Right lung (tissue), 5 donors: ENCODE data around the gene NAIF1. TPM values are rescaled to one million over a fixed set of nuclear protein-coding genes. Genes with fewer than 3 reads are reported as not detected.
A peak's percentile ranks its signal among the peaks of the same experiment; 100 is the strongest.
"Not testable (repeated sequence)": the region's sequence is repeated elsewhere in the genome, so short reads cannot be mapped to it uniquely, and the experiment has no call there.

ENCODE experiments used
- DNase-seq, 2 donors: peaks; one replicate each; pipeline ENCODE4 v3.0.0-alpha.2; 2013
- polyA plus RNA-seq, 5 donors: library from polyadenylated mRNA; unstranded; fragments of 120-200 nt; gene quantifications; one replicate each; pipeline versions ENCODE4 v1.2.1 to v1.2.3, GENCODE V29; 2013; ENCODE audit warnings: inconsistent platforms in 1 of 5, low replicate concordance in 1 of 5; ENCODE audit not compliant: insufficient read length in 5 of 5, insufficient read depth in 1 of 5

NAIF1 gene
- polyA plus RNA-seq, 5 donors = 8.0 to 12.6 (median 8.9) TPM

- DNase-seq = no peak
Measured at GRCh38 chr9:128062279-128062678, 4.8 kb downstream of the NAIF1 start.

DNA sequence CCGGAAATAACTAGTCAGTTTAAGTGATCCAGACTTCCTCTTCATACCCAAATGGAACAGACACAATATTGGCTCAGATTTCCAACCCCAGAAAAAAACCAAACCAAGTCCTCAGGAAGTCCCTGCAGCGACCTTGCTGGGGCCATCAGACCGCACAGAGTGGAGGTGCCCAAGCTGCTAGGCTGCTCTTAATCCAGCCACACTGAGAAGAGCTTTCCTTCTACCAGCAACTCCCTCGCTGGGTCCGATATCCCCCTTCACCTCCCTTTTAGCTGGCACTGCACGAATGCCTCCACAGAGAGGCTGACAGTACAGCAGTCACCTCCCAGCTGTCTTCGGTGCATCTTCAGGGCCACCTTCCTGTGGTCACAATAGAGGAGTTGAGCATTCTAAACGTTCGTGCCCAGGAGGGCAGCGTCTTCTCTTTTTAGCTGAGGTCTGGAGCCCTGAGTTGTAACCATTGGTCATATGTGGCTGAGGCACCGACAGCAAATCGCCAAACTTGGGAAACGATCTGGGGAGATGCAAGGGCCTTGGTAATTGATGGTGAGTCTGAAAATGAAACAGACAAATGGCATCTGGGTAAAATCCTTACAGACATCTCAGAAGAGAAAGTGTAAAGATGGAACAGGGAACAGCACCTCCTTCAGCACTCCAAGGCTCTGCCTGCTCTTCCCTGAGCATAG lies 5.7 kb downstream of the NAIF1 start:
- DNase-seq = no peak

- no peak for DNase-seq
Measured at GRCh38 chr9:128059365-128059983, 7.6 kb downstream of the NAIF1 start.

DNA sequence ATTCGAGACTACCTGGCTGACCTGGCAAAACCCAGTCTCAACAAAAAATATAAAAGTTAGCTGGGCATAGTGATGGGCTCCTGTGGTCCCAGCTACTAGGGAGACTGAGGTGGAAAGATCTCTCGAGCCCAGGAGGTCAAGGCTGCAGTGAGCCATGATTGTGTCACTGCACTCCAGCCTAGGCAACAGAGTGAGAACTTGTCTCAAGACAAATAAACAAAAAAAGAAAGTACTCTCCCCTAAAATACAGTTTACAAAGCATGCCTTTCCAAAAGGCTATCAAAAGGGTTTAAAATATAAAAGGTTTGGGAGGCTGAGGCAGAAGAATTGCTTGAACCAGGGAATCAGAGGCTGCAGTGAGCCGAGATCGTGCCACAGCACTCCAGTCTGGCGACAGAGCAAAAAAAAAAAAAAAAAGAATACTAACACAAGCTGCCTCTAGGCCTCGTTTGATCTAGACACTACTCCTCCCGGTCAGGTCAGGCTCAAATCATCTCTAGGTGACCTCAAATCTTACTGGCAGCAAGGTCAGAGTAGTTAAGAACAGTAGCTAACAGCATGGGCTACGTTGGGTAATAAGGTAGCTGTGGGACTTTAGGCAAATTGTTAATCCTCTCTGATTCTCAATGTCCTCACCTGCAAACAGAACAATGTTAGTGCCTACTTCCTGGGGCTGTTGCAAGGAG lies 9.3 kb downstream of the NAIF1 start:
- DNase-seq = no peak

- no peak for DNase-seq
Measured at GRCh38 chr9:128056887-128057723, 10.0 kb downstream of the NAIF1 start.

GRCh38 chr9:128056086-128056485 lies 11.0 kb downstream of the NAIF1 start:
- no peak for DNase-seq

GRCh38 chr9:128055344-128056040 lies 11.6 kb downstream of the NAIF1 start:
- DNase-seq = no peak

GRCh38 chr9:128054087-128054486 lies 13.0 kb downstream of the NAIF1 start:
- DNase-seq = no peak

DNA sequence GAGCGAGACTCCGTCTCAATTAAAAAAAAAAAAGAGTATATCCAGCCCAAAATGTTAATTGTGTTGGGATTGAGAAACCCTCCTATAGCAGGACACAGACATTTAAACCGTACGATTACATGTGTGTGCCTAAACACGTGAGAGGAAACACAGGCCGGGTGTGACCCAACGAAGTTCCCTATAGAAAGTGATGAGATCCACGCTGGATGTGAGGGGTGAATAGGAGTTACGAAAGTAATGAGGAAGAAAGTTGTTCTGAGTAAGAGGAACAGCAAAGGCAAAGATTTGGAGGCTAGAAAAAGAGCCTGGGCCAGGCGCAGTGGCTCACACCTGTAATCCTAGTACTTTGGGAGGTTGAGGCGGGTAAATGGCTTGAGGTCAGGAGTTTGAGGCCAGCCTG lies 13.6 kb downstream of the NAIF1 start:
- no peak for DNase-seq

GRCh38 chr9:128051932-128052709 lies 15.0 kb downstream of the NAIF1 start:
- no peak for DNase-seq

GRCh38 chr9:128049843-128050242 lies 17.3 kb downstream of the NAIF1 start:
- no peak for DNase-seq

GRCh38 chr9:128048663-128049062 lies 18.5 kb downstream of the NAIF1 start:
- no peak for DNase-seq

- DNase-seq = no peak
Measured at GRCh38 chr9:128047231-128047630, 19.9 kb downstream of the NAIF1 start.

DNA sequence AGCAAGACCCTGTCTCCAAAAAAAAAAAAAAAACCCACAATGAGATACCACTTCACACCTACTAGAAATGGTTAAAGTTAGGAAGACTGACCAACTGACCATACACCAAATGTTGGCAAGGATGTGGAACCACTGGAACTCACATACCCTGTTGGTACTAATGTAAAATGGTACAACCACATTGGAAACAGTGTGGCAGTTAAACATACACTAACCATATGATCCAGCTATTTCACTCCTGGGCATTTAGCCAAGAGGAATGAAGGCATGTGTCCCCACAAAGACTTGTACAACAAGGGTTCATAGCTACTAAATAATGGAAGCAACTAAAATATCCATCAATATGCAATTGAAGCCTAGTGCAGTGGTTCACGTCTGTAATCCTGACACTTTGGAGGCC lies 21.3 kb downstream of the NAIF1 start:
- no peak for DNase-seq

DNA sequence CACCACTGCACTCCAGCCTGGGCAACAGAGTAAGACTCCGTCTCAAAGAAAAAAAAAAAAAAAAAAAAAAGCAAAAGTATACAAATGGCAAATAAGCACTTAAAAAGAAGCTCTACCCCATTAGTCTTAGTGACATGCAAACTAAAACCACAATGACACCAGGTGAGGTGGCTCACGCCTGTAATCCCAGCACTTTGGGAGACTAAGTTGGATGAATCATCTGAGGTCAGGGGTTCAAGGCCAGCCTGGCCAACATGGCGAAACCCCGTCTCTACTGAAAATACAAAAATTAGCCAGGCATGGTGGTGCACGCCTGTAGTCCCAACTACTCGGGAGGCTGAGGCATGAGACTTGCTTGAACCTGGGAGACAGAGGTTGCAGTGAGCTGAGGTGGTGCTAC lies 21.7 kb downstream of the NAIF1 start:
- not testable (repeated sequence) for DNase-seq

DNA sequence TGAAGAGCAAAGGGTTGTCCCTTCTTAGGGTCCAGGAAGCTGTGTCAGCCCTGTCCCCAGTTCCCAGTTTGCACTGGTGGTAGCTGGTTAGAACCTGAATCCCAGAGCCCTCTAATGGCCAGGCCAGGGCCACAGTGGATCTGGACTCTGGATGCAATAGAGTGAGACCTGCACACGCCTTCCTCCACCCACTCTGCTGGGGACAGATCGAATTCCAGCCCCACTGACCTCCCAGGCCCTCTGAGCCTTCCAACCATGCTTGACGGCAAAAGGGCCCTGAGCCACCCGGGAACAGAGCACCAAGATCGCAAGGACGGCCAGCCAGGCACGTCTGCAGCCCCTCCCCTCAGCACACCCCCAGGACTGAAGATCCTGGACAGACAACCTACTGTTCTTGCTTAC lies 23.7 kb downstream of the NAIF1 start:
- DNase-seq = no peak

GRCh38 chr9:128042043-128042442 lies 25.1 kb downstream of the NAIF1 start:
- DNase-seq = no peak

DNA sequence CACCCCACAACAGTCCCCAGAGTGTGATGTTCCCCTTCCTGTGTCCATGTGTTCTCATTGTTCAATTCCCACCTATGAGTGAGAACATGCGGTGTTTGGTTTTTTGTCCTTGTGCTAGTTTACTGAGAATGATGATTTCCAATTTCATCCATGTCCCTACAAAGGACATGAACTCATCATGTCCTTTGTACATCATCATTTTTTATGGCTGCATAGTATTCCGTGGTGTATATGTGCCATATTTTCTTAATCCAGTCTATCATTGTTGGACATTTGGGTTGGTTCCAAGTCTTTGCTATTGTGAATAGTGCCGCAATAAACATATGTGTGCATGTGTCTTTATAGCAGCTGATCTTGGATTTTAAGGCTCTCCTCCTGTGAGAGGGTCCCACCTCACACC lies 26.3 kb downstream of the NAIF1 start:
- not testable (repeated sequence) for DNase-seq

DNA sequence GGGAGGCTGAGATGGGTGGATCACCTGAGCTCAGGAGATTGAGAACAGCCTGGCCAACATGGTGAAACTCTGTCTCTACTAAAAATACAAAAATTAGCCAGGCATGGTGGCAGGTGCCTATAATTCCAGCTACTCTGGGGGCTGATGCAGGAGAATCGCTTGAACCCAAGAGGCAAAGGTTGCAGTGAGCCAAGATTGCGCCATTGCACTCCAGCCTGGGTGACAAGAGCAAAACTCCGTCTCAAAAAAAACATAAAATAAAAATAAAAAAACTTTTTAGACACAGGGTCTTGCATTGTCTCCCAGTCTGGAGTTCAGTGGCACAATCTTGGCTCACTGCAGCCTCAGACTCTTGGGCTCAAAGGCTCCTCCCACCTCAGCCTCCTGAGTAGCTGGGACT lies 30.6 kb downstream of the NAIF1 start:
- not testable (repeated sequence) for DNase-seq

DNA sequence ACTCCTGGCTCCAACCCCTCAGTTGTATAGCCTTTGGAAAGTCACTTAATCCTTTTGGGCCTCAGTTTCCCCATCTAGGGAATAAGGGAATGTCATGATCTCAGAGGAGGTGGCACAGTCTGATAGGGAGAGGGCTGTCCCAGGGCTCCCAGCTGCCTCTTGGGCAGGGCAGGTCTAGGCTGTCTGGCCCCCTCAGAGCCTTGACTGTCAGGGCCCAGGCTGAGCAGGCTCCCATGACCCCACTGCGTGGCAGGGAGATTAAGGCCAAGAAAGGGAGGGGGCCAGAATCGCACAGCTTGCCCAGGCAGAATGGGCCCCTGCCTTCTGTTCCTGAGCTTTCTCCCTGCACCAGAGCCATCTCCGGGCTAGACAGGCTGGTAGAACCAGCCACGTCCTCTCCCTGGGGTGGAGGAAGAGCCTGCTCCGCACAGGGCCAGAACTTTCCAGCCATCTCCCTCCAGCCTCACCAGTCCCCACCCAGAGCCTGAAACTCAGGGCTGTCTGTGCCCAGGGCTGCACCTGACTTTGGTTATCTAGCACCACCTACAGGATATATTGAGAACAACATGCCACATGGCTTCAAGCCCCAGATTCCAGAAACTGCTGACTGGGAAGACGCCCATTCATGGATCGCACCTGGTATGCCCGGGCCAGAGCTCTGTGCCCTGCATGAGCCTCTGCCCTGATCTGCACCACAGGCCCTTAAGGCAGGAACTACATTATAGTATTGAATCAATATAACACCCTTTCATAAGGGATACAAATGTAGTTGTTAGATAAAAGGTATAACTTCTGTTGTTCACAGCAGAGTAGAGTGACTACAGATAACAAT lies 32.1 kb downstream of the NAIF1 start:
- peak; percentile 44 to 50 for DNase-seq
